GM12878 (cell line): ENCODE data around the gene PLEKHA6. TPM values are rescaled to one million over a fixed set of nuclear protein-coding genes. Genes with fewer than 3 reads are reported as not detected.

Experiments used
- ATAC-seq: fragments of 200-7000 bp; cut with Tn5 transposase; 3 replicates; pipeline ENCODE4 v1.9.1; 2020; ENCODE audit warnings: mild to moderate bottlenecking, moderate library complexity
- BruUV-seq: library from RNA; stranded (reverse); fragments of 400-500 nt; replicated peaks from 2 replicates; lab custom pipeline; 2021; lab: Mats Ljungman, UMichigan
- CTCF ChIA-PET: fragments of 300-600 bp; sonication (Branson Sonifier 250); formaldehyde crosslinking; extraction: SDS; loops from one replicate; lab custom pipeline; 2021; ENCODE audit warnings: inconsistent platforms; lab: Yijun Ruan, JAX
- POLR2A ChIA-PET: fragments of 350-600 bp; formaldehyde crosslinking; extraction: SDS; loops from one replicate; lab custom pipeline; 2021; ENCODE audit warnings: inconsistent platforms; lab: Charles Lee
- RAD21 ChIA-PET: fragments of 300-600 bp; sonication (Branson Sonifier 250); formaldehyde crosslinking; loops from one replicate; lab custom pipeline; 2023; ENCODE audit warnings: antibody characterized with exemption; ENCODE audit not compliant: unreplicated experiment; lab: Charles Lee
- SMC1A ChIA-PET: fragments of 300-600 bp; sonication (Branson Sonifier 250); formaldehyde crosslinking; loops from one replicate; lab custom pipeline; 2023; ENCODE audit not compliant: unreplicated experiment, uncharacterized antibody; lab: Charles Lee
- DNase-seq: peaks from one replicate; pipeline ENCODE4 v3.0.0-alpha.2; 2011; ENCODE audit warnings: low read depth, low spot score
- FAIRE-seq: peaks from 3 replicates; lab custom pipeline; 2011; peaks lifted over from hg19 to GRCh38; lab: Jason Lieb, UNC
- H2AFZ ChIP-seq: 2 replicates; pipeline ENCODE4 v1.6.0; 2011; ENCODE audit warnings: low read depth, low read length, control low read depth; ENCODE audit not compliant: control insufficient read depth
- H3K27ac ChIP-seq: 2 replicates; pipeline ENCODE4 v1.5.1; 2011; ENCODE audit warnings: control low read depth; ENCODE audit not compliant: control insufficient read depth, insufficient read depth
- H3K27me3 ChIP-seq, 2 experiments: replicated peaks in 1 of 2; 2 replicates each; pipeline versions ENCODE4 v1.6.0 to v1.6.1; 2011; ENCODE audit warnings: low read length in 1 of 2; ENCODE audit not compliant: control insufficient read depth in 2 of 2, insufficient read depth in 2 of 2
- H3K36me3 ChIP-seq, 2 experiments: 2 replicates each; pipeline ENCODE4 v1.5.1; 2011; ENCODE audit warnings: low read length in 1 of 2; ENCODE audit not compliant: control insufficient read depth in 2 of 2, insufficient read depth in 2 of 2
- H3K4me1 ChIP-seq: 2 replicates; pipeline ENCODE4 v1.6.1; 2011; ENCODE audit warnings: mild to moderate bottlenecking, low read length, moderate library complexity, mixed read lengths; ENCODE audit not compliant: control insufficient read depth, insufficient read depth
- H3K4me2 ChIP-seq: 2 replicates; pipeline ENCODE4 v1.6.0; 2011; ENCODE audit warnings: control low read depth; ENCODE audit not compliant: control insufficient read depth, insufficient read depth
- H3K4me3 ChIP-seq: fragments of 200-600 bp; sonication (generic); 2 replicates; pipeline ENCODE4 v1.5.1; 2016
- H3K79me2 ChIP-seq: 2 replicates; pipeline ENCODE4 v1.6.0; 2011; ENCODE audit warnings: low read length; ENCODE audit not compliant: control insufficient read depth, insufficient read depth
- H3K9ac ChIP-seq: 2 replicates; pipeline ENCODE4 v1.8.0; 2011; ENCODE audit warnings: low read length, control low read depth, mixed read lengths; ENCODE audit not compliant: control insufficient read depth, insufficient read depth
- H3K9me3 ChIP-seq: replicated peaks from 3 replicates; pipeline ENCODE4 v1.5.1; 2011; ENCODE audit warnings: mild to moderate bottlenecking, low read length; ENCODE audit not compliant: control insufficient read depth, insufficient read depth
- H4K20me1 ChIP-seq: 2 replicates; pipeline ENCODE4 v1.6.0; 2011; ENCODE audit not compliant: control insufficient read depth, insufficient read depth
- BHLHE40 ChIP-seq, 2 experiments: fragments of 450-650 bp in 1 of 2; IDR thresholded peaks; 2 replicates each; pipeline ENCODE4 v1.6.1; 2011 to 2017; ENCODE audit warnings: low read depth in 2 of 2, borderline replicate concordance in 1 of 2, improper control_type of control experiment in 1 of 2, low read length in 1 of 2, mild to moderate bottlenecking in 1 of 2
- CHD4 ChIP-seq: fragments of 200-600 bp; sonication (generic); IDR thresholded peaks from 2 replicates; pipeline ENCODE4 v1.6.1; 2016; ENCODE audit warnings: mild to moderate bottlenecking
- FOS ChIP-seq: IDR thresholded peaks from 3 replicates; pipeline ENCODE4 v1.6.1; 2011; ENCODE audit warnings: borderline replicate concordance; ENCODE audit not compliant: insufficient read length; ENCODE audit errors: extremely low read depth
- FOXM1 ChIP-seq: IDR thresholded peaks from 2 replicates; pipeline ENCODE4 v1.6.1; 2012; ENCODE audit warnings: low read depth, mild to moderate bottlenecking, inconsistent platforms, low read length, moderate library complexity
- GATAD2B ChIP-seq: fragments of 450-650 bp; conservative IDR thresholded peaks from 2 replicates; pipeline ENCODE4 v1.6.1; 2017; ENCODE audit warnings: low read depth, mild to moderate bottlenecking, moderate library complexity
- HDGF ChIP-seq: fragments of 450-650 bp; IDR thresholded peaks from 2 replicates; pipeline ENCODE4 v1.6.1; 2016; ENCODE audit warnings: antibody characterized with exemption
- MYB ChIP-seq: fragments of 150-350 bp; IDR thresholded peaks from 2 replicates; pipeline ENCODE4 v1.6.1; 2014; ENCODE audit warnings: mild to moderate bottlenecking, low read depth, low read length, borderline replicate concordance
- NBN ChIP-seq: fragments of 450-650 bp; IDR thresholded peaks from 2 replicates; pipeline ENCODE4 v1.6.1; 2016
- POLR2A ChIP-seq: IDR thresholded peaks from 2 replicates; pipeline ENCODE4 v1.6.1; 2011; ENCODE audit warnings: low read depth, mild to moderate bottlenecking, low read length
- POU2F2 ChIP-seq: IDR thresholded peaks from 3 replicates; pipeline ENCODE4 v1.6.1; 2011; ENCODE audit warnings: low read depth, mild to moderate bottlenecking, low read length, borderline replicate concordance
- RUNX3 ChIP-seq: IDR thresholded peaks from 2 replicates; pipeline ENCODE4 v1.6.1; 2012; ENCODE audit warnings: low read length, inconsistent platforms
- SIN3A ChIP-seq: IDR thresholded peaks from 2 replicates; pipeline ENCODE4 v1.6.1; 2012; ENCODE audit warnings: low read depth, low read length, improper control_type of control experiment
- SREBF2 ChIP-seq: IDR thresholded peaks from 2 replicates; pipeline ENCODE4 v1.6.1; 2012; ENCODE audit warnings: mild to moderate bottlenecking, low read length
- SUPT20H ChIP-seq: IDR thresholded peaks from 2 replicates; pipeline ENCODE4 v1.6.1; 2011; ENCODE audit warnings: low read depth, mild to moderate bottlenecking, low read length, moderate library complexity, borderline replicate concordance; ENCODE audit not compliant: control insufficient read depth
- TARDBP ChIP-seq: IDR thresholded peaks from 2 replicates; pipeline ENCODE4 v1.6.1; 2016; ENCODE audit warnings: borderline replicate concordance
- YY1 ChIP-seq: IDR thresholded peaks from 2 replicates; pipeline ENCODE4 v1.6.1; 2011; ENCODE audit warnings: low read depth, mild to moderate bottlenecking, low read length
- ZNF207 ChIP-seq: fragments of 450-650 bp; IDR thresholded peaks from 2 replicates; pipeline ENCODE4 v1.6.1; 2014; ENCODE audit warnings: antibody characterized with exemption, mild to moderate bottlenecking, borderline replicate concordance
- WGBS: methylation state at CpG from one replicate; pipeline ENCODE4 v1.1.6; 2016; ENCODE audit warnings: low lambda C conversion rate; ENCODE audit not compliant: insufficient replicate concordance, insufficient coverage; ENCODE audit errors: missing lambda C conversion rate; 5-methylcytosine and 5-hydroxymethylcytosine counted together
- in situ Hi-C: fragments of 300-500 bp; cut with MboI; formaldehyde crosslinking; loops from 9 replicates; pipeline ENCODE4 v1.14.3; 2018; ENCODE audit warnings: mixed read lengths
- intact Hi-C: fragments of 100-400 bp; cut with micrococcal nuclease; formaldehyde crosslinking; loops from one replicate; pipeline ENCODE4 v1.14.2; 2022; ENCODE audit not compliant: unreplicated experiment
- polyA plus RNA-seq, 11 experiments: library from polyadenylated mRNA; depleted of rRNA in 4 of 11; unstranded in 6 of 11; stranded (reverse) in 5 of 11; fragments of >200 nt; fragmentation: Nextera tagmentation in 4 of 11; fragmentation: Illumina TruSeq in 1 of 11; extraction: Ambion mirVana in 4 of 11; extraction: Trizol in 1 of 11; gene quantifications; 1 replicate in 1 of 11; 2 replicates in 10 of 11; pipeline versions ENCODE4 v1.2.1 to v1.2.3, GENCODE V29; 2011 to 2016; ENCODE audit warnings: inconsistent platforms in 2 of 11, missing spikeins in 2 of 11, low read depth in 1 of 11
- total RNA-seq, 4 experiments: library from RNA; depleted of rRNA in 3 of 4; stranded (reverse); fragments of >200 nt in 3 of 4; fragmentation: Illumina TruSeq in 1 of 4; extraction: Trizol in 1 of 4; gene quantifications; 2 replicates each; pipeline versions ENCODE4 v1.2.1 to v1.2.3, GENCODE V29; 2013 to 2021
- TF ChIP-seq, protein P1 (sequence below): fragments of 450-650 bp; conservative IDR thresholded peaks from 2 replicates; pipeline ENCODE4 v1.6.1; 2017; ENCODE audit warnings: mild to moderate bottlenecking, moderate library complexity
- TF ChIP-seq, protein P2 (sequence below): fragments of 150-350 bp; IDR thresholded peaks from 2 replicates; pipeline ENCODE4 v1.6.1; 2014; ENCODE audit warnings: mild to moderate bottlenecking, low read depth, low read length

PLEKHA6 gene
- total and polyA plus RNA-seq, 10 of the 15 experiments (the other 5 are each of a cell fraction or from before 2014, with no cell fraction given), result 0.04 to 0.81 (median 0.19) TPM; not detected in 4

DNA sequence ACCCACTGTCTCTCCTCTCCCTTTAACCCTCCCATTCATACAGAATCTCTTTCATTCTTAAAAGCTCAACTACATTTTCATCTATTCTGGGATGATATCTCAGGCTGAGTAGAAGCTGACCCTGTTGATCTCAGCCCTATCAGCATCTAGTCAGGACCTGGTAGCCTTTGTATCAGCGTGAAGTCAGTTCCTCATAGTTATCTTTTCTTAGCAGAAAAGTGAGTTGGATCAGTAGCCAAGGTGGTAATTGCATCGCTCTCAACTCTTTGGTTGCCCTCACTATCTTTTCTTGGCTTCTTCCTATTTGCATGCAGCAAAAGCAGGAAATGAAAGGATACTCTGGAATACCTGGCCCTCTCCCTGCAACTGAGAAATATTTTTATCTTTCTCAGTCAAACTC lies 132.4 kb downstream of the PLEKHA6 start:
- Histone ChIP-seq H3K9me3 (no peaks in the 10 kb centered on the region), H3K4me3 (no peak overlapping the region), H4K20me1 (no peaks in the 10 kb centered on the region), H3K4me2 (no peak overlapping the region), H3K27ac (no peak overlapping the region), H3K27me3 (peaks cover 2% of the 10 kb centered on the region in 2 experiments; a peak in 3 of 4 replicates), H3K36me3 (no peaks in the 10 kb centered on the region), H2AFZ (no peak overlapping the region), H3K4me1 (no peaks in the 10 kb centered on the region), H3K9ac (no peak overlapping the region), H3K79me2 (no peaks in the 10 kb centered on the region)
- in situ Hi-C loops, result no loop called here
- BruUV-seq, result no TSS peak
- SMC1A ChIA-PET, result no interaction called here
- POLR2A ChIA-PET, result no interaction called here
- WGBS, result 16% methylated on average over 2 of the region's 2 CpGs
- RAD21 ChIA-PET, result no interaction called here
- no peak for DNase-seq
- CTCF ChIA-PET, result interaction anchor here (0.6 kb wide), 1 partner anchor 20 kb away, joined by 4 read pairs; no protein-coding TSS in a partner anchor
- intact Hi-C loops, result no loop called here
- FAIRE-seq, result no peak
- ATAC-seq, result no peak
- TF ChIP-seq FOS, result no peak
- no peak for TF ChIP-seq ZNF207
- TF ChIP-seq MYB, result no peak
- TF ChIP-seq, protein P1, sequence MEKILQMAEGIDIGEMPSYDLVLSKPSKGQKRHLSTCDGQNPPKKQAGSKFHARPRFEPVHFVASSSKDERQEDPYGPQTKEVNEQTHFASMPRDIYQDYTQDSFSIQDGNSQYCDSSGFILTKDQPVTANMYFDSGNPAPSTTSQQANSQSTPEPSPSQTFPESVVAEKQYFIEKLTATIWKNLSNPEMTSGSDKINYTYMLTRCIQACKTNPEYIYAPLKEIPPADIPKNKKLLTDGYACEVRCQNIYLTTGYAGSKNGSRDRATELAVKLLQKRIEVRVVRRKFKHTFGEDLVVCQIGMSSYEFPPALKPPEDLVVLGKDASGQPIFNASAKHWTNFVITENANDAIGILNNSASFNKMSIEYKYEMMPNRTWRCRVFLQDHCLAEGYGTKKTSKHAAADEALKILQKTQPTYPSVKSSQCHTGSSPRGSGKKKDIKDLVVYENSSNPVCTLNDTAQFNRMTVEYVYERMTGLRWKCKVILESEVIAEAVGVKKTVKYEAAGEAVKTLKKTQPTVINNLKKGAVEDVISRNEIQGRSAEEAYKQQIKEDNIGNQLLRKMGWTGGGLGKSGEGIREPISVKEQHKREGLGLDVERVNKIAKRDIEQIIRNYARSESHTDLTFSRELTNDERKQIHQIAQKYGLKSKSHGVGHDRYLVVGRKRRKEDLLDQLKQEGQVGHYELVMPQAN, result no peak
- TF ChIP-seq RUNX3, result no peak
- TF ChIP-seq GATAD2B, result no peak
- TF ChIP-seq BHLHE40 (IDR thresholded peaks at IDR 0.05; ENCODE audit: borderline replicate concordance in 1 of 2, low read depth in 2 of 2, low read length in 1 of 2), result no peak
- no peak for TF ChIP-seq FOXM1
- no peak for TF ChIP-seq YY1
- TF ChIP-seq POLR2A, result no peak
- no peak for TF ChIP-seq SIN3A
- TF ChIP-seq POU2F2, result no peak
- TF ChIP-seq NBN, result no peak
- TF ChIP-seq, protein P2, sequence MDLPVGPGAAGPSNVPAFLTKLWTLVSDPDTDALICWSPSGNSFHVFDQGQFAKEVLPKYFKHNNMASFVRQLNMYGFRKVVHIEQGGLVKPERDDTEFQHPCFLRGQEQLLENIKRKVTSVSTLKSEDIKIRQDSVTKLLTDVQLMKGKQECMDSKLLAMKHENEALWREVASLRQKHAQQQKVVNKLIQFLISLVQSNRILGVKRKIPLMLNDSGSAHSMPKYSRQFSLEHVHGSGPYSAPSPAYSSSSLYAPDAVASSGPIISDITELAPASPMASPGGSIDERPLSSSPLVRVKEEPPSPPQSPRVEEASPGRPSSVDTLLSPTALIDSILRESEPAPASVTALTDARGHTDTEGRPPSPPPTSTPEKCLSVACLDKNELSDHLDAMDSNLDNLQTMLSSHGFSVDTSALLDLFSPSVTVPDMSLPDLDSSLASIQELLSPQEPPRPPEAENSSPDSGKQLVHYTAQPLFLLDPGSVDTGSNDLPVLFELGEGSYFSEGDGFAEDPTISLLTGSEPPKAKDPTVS, result no peak
- no peak for TF ChIP-seq TARDBP
- no peak for TF ChIP-seq HDGF
- no peak for TF ChIP-seq CHD4
- no peak for TF ChIP-seq SREBF2
- no peak for TF ChIP-seq SUPT20H
- TF ChIP-seq, all 136 proteins: peak for 0
